PC-3 (cell line): ENCODE results near the gene PLCE1. TPM values are rescaled to one million over a fixed set of nuclear protein-coding genes. Genes with fewer than 3 reads are reported as not detected.

Experiments
- ATAC-seq: fragments of 200-7000 bp; cut with Tn5 transposase; 2 replicates; pipeline ENCODE4 v1.9.1; 2020; ENCODE audit warnings: mild to moderate bottlenecking, moderate library complexity
- Bru-seq: library from RNA; stranded (reverse); fragments of 400-500 nt; gene quantifications from one replicate; lab custom pipeline; 2021; lab: Mats Ljungman, UMichigan
- BruChase-seq, 2 experiments: library from RNA; stranded (reverse); fragments of 400-500 nt; gene quantifications; one replicate each; lab custom pipeline; 2021; lab: Mats Ljungman, UMichigan
- BruUV-seq: library from RNA; stranded (reverse); fragments of 400-500 nt; replicated peaks from 2 replicates; lab custom pipeline; 2021; lab: Mats Ljungman, UMichigan
- CTCF ChIA-PET: fragments of 300-600 bp; sonication (Branson Sonifier 250); formaldehyde crosslinking; loops from one replicate; lab custom pipeline; 2022; ENCODE audit warnings: antibody characterized with exemption; lab: Charles Lee
- POLR2A ChIA-PET: fragments of 300-600 bp; sonication (Branson Sonifier 250); formaldehyde crosslinking; loops from one replicate; lab custom pipeline; 2022; ENCODE audit warnings: antibody characterized with exemption; ENCODE audit not compliant: unreplicated experiment; lab: Charles Lee
- DNase-seq: peaks from one replicate; pipeline ENCODE4 v3.0.0-alpha.2; 2015
- H2AFZ ChIP-seq: fragments of 300-600 bp; sonication (generic); 2 replicates; pipeline ENCODE4 v1.6.0; 2016; ENCODE audit warnings: antibody characterized with exemption, low read length
- H3F3A ChIP-seq: fragments of 300-600 bp; sonication (generic); one replicate; pipeline ENCODE4 v1.6.0; 2017; ENCODE audit warnings: antibody characterized with exemption, low read length, control low read depth, mild to moderate bottlenecking; ENCODE audit not compliant: unreplicated experiment
- H3K27ac ChIP-seq: fragments of 300-600 bp; sonication (generic); 2 replicates; pipeline ENCODE4 v1.5.1; 2016; ENCODE audit warnings: mild to moderate bottlenecking, low read length
- H3K27me3 ChIP-seq: fragments of 300-600 bp; sonication (generic); 2 replicates; pipeline ENCODE4 v1.6.1; 2016; ENCODE audit warnings: low read length, mixed read lengths
- H3K36me3 ChIP-seq: fragments of 300-600 bp; sonication (generic); 2 replicates; pipeline ENCODE4 v1.6.1; 2016; ENCODE audit warnings: low read depth, mixed run types, low read length, mixed read lengths
- H3K4me1 ChIP-seq: fragments of 300-600 bp; sonication (generic); 2 replicates; pipeline ENCODE4 v1.5.1; 2016; ENCODE audit warnings: low read length; ENCODE audit not compliant: insufficient read depth
- H3K4me2 ChIP-seq: fragments of 300-600 bp; sonication (generic); 2 replicates; pipeline ENCODE4 v1.6.0; 2016; ENCODE audit warnings: low read length
- H3K4me3 ChIP-seq: fragments of 300-600 bp; sonication (generic); 2 replicates; pipeline ENCODE4 v1.5.1; 2016; ENCODE audit warnings: mild to moderate bottlenecking, low read length, mixed read lengths
- H3K79me2 ChIP-seq: fragments of 300-600 bp; sonication (generic); 2 replicates; pipeline ENCODE4 v1.6.1; 2017; ENCODE audit warnings: low read length, mixed read lengths
- H3K9ac ChIP-seq: fragments of 300-600 bp; sonication (generic); 2 replicates; pipeline ENCODE4 v1.6.0; 2016; ENCODE audit warnings: mild to moderate bottlenecking, low read length
- H3K9me2 ChIP-seq: fragments of 300-600 bp; sonication (generic); replicated peaks from 2 replicates; pipeline ENCODE4 v1.6.1; 2016; ENCODE audit warnings: mixed run types, low read length, mixed read lengths
- H3K9me3 ChIP-seq: fragments of 300-600 bp; sonication (generic); 2 replicates; pipeline ENCODE4 v1.6.1; 2016; ENCODE audit warnings: low read length, mixed read lengths
- H4K20me1 ChIP-seq: fragments of 300-600 bp; sonication (generic); 2 replicates; pipeline ENCODE4 v1.6.1; 2016; ENCODE audit warnings: low read length, mixed read lengths
- EZH2 ChIP-seq: fragments of 300-600 bp; sonication (generic); IDR thresholded peaks from one replicate; pipeline ENCODE4 v1.6.1; 2017; ENCODE audit warnings: antibody characterized with exemption, mild to moderate bottlenecking, low read length; ENCODE audit not compliant: unreplicated experiment
- EZH2phosphoT487 ChIP-seq: fragments of 300-600 bp; sonication (generic); IDR thresholded peaks from 2 replicates; pipeline ENCODE4 v1.6.1; 2018; ENCODE audit warnings: mild to moderate bottlenecking, antibody characterized with exemption, low read length, borderline replicate concordance
- intact Hi-C: fragments of 100-400 bp; cut with micrococcal nuclease; formaldehyde crosslinking; loops from 2 replicates; pipeline ENCODE4 v1.9.0; 2023
- long read RNA-seq: library from polyadenylated mRNA; unstranded; transcript quantifications from one replicate; pipeline ENCODE4 v2.0.0, GENCODE V29; 2021; ENCODE audit not compliant: unreplicated experiment
- total RNA-seq: library from RNA; depleted of rRNA; stranded (reverse); fragments of >200 nt; gene quantifications from 2 replicates; pipeline ENCODE4 v1.2.3, GENCODE V29; 2014; rRNA removed
- TF ChIP-seq, protein P1 (sequence below): fragments of 300-600 bp; sonication (generic); conservative IDR thresholded peaks from 2 replicates; pipeline ENCODE4 v1.5.1; 2017; ENCODE audit warnings: antibody characterized with exemption, low read depth, mild to moderate bottlenecking, low read length

The PLCE1 gene
- total RNA-seq (9.2 and 11.4 TPM in 2 replicates), Bru-seq, nascent RNA (percentile 77 among the genes with signal in this experiment), BruChase-seq, experiment 1, labeled RNA remaining after a 6-hour chase (percentile 69 among the genes with signal in this experiment), BruChase-seq, experiment 2, labeled RNA remaining after a 2-hour chase (percentile 69 among the genes with signal in this experiment)
- long read RNA-seq, partial matches to known transcripts, result 26 of 40 reads
- long read RNA-seq, other reads (novel, unspliced or antisense), result 14 of 40 reads

GRCh38 chr10:93993782-93994437, at the start of gene PLCE1:
TSS of gene PLCE1 (plus strand) at chr10:93993931. CDS start at chr10:94031047, 37,116 bp downstream.
- H3K4me3 ChIP-seq, result peak within 1 kb of the TSS; percentile 88
- no peaks in the 10 kb centered on the region for H3K9me3 ChIP-seq
- H3K4me2 ChIP-seq, result peak within 1 kb of the TSS; percentile 91
- H3K36me3 ChIP-seq, result no peaks in the 10 kb centered on the region
- POLR2A ChIA-PET, result no interaction called here
- no peaks in the 10 kb centered on the region for H3K9me2 ChIP-seq
- DNase-seq (peak; percentile 69), ATAC-seq (peak; percentile 66)
- no peaks in the 10 kb centered on the region for H3K27me3 ChIP-seq
- TF ChIP-seq EZH2phosphoT487, result no peak
- TF ChIP-seq, protein P1, sequence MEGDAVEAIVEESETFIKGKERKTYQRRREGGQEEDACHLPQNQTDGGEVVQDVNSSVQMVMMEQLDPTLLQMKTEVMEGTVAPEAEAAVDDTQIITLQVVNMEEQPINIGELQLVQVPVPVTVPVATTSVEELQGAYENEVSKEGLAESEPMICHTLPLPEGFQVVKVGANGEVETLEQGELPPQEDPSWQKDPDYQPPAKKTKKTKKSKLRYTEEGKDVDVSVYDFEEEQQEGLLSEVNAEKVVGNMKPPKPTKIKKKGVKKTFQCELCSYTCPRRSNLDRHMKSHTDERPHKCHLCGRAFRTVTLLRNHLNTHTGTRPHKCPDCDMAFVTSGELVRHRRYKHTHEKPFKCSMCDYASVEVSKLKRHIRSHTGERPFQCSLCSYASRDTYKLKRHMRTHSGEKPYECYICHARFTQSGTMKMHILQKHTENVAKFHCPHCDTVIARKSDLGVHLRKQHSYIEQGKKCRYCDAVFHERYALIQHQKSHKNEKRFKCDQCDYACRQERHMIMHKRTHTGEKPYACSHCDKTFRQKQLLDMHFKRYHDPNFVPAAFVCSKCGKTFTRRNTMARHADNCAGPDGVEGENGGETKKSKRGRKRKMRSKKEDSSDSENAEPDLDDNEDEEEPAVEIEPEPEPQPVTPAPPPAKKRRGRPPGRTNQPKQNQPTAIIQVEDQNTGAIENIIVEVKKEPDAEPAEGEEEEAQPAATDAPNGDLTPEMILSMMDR, result no peak
- TF ChIP-seq EZH2, result no peak
- no peaks in the 10 kb centered on the region for H4K20me1 ChIP-seq
- H3K79me2 ChIP-seq, result peaks cover 48% of the 10 kb centered on the region
- H3F3A ChIP-seq, result peaks cover 5% of the 10 kb centered on the region
- H3K27ac ChIP-seq, result peak within 1 kb of the TSS; percentile 13
- H3K4me1 ChIP-seq, result peaks cover 48% of the 10 kb centered on the region
- peak within 1 kb of the TSS; percentile 66 for H3K9ac ChIP-seq
- intact Hi-C loops, result loop anchor here (5.0 kb wide), 1 partner anchor 77 kb away; no protein-coding TSS in a partner anchor
- CTCF ChIA-PET, result no interaction called here
- H2AFZ ChIP-seq, result peak within 1 kb of the TSS; percentile 86
- no TSS peak for BruUV-seq

DNA sequence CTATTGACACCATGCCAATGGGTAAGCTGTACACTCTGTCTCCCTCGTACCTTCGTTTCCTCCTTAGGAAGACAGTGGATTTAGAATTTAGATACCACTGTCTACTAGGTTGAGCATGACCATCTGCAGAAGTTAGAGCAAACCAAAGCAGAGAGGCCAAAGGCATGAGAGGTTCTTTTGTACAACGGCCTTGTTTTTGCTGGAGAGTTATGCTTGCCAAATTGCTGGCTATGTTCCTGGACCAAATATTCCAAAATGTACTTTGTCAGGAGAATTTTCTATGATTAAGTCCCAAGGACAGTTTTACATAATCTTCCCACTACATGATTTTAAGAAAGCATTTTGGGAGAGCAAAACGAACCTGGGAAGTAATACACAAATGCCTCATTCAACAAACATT, 47.9 kb upstream of the PLCE1 start:
- no peaks in the 10 kb centered on the region for H3K9me2 ChIP-seq
- no peaks in the 10 kb centered on the region for H3K79me2 ChIP-seq
- H4K20me1 ChIP-seq, result no peaks in the 10 kb centered on the region
- H3F3A ChIP-seq, result no peaks in the 10 kb centered on the region
- ChIA-PET POLR2A (no interaction called here), CTCF (interaction anchor here (0.6 kb wide), 1 partner anchor 128 kb away, joined by 6 read pairs; no protein-coding TSS in a partner anchor)
- H3K4me2 ChIP-seq, result no peak overlapping the region
- no peak overlapping the region for H3K27ac ChIP-seq
- H3K36me3 ChIP-seq, result no peaks in the 10 kb centered on the region
- TF ChIP-seq, protein P1, result no peak
- TF ChIP-seq EZH2phosphoT487 (no peak), EZH2 (no peak)
- no peak overlapping the region for H3K9ac ChIP-seq
- no peaks in the 10 kb centered on the region for H3K4me1 ChIP-seq
- H3K4me3 ChIP-seq, result no peak overlapping the region
- H3K9me3 ChIP-seq, result no peaks in the 10 kb centered on the region
- no peak for DNase-seq
- no peak overlapping the region for H2AFZ ChIP-seq
- H3K27me3 ChIP-seq, result no peaks in the 10 kb centered on the region
- intact Hi-C loops, result no loop called here
- no peak for ATAC-seq
- BruUV-seq, result no TSS peak
